ENCODE data around the gene MATK.
A peak's percentile ranks its signal among the peaks of the same experiment; 100 is the strongest.

The MATK gene

DNA sequence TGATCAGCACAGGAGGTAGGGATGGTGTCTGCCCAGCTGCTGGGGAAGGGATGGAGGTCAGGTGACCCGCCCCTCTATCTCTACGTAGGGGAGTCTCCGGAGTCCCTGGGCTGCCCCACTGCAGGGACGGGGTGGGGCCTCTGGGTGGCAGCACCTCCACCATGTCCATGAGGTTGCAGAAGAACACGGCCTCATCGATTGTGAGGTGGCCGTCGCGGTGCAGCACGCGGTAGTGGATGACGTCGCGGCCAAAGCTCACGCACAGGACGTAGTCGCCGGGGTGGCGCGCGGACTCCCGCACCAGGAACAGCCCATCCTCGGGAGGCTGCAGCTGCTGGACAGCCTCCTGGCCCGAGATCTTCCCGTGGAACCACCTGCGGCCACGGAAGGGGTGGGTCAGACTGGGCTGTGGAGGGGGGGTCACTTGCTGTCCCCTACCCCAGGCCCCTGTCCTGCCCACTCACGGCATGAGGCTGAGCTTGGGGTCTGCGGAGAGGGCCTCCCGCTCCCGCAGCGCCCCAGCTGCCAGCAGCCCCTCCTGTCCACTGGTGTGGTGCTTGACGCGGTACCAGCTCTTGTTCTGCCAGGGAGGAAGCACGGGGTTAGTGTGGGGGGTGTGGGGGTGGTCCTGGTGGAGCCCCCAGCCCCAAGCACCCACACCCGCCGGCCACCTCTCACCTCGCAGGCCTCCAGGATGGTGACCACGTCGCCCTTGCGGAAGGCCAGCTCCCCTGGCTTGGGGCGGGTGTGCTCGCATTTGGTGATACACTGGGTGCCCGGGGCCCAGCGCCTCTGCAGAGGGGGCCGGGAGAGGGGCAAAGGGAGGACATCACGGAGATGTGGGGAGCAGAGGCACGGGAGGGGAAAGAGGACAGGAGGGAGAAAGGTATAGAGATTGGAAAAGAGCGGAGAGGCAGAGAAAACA is 2.3 kb downstream of the MATK start:
- Histone ChIP-seq H3K4me3 (ENCODE audit: low read depth, low read length) (peak overlapping the region; percentile 2), H3K9me3 (ENCODE audit: control insufficient read depth, insufficient read depth, low read length) (peaks cover 12% of the 10 kb centered on the region), H3K36me3 (ENCODE audit: control insufficient read depth, insufficient read depth, low read length) (peaks cover 9% of the 10 kb centered on the region), H3K4me1 (ENCODE audit: control insufficient read depth, insufficient read depth, low read length) (no peaks in the 10 kb centered on the region), H3K27me3 (ENCODE audit: control insufficient read depth, insufficient read depth, low read length) (peaks cover 6% of the 10 kb centered on the region), H3K9ac (ENCODE audit: low read depth, low read length) (no peak overlapping the region)

DNA sequence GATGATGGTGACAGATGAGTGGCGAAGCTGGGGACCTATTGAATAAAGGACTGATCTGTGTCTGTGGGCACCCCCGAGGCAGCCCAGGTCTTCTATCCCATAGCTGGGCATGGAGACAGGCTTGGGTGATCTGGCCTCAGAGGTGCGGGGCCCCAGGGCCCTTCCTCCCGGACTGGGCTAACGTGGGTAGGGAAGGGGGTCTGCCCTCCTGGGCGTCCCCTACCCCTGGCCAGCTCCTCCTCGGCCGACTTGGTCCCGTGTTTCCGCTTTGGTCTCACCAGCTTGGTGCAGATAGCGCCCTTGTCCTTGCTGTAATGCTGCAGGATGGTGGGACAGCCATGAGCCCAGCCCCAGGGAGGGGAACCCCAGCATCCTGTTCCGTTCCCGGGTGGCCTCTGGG is 3.3 kb downstream of the MATK start:
- Histone ChIP-seq H3K4me3 (ENCODE audit: low read depth, low read length) (no peak overlapping the region), H3K36me3 (ENCODE audit: control insufficient read depth, insufficient read depth, low read length) (peaks cover 9% of the 10 kb centered on the region), H3K4me1 (ENCODE audit: control insufficient read depth, insufficient read depth, low read length) (no peaks in the 10 kb centered on the region), H3K27me3 (ENCODE audit: control insufficient read depth, insufficient read depth, low read length) (peaks cover 6% of the 10 kb centered on the region), H3K9me3 (ENCODE audit: control insufficient read depth, insufficient read depth, low read length) (peaks cover 12% of the 10 kb centered on the region), H3K9ac (ENCODE audit: low read depth, low read length) (no peak overlapping the region)

DNA sequence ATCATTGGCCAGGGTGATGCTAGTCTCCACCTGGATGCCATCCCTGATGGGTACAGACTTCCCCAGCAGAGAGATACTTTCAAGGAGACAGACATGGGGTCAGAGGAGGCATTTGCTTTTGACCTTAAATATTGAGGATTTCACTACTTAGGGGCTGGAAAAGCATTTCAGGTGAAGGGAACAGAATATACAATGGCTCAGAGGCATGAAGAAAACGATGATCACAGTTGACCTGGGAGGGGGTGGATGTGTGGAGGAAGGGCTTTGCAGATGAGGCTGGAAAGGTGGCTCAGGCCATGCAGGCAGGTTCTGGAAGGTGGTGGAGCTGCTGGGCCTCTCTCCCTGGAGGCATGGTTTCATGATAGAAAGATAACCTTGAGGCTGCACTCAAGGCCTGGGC is 3.9 kb downstream of the MATK start:
- Histone ChIP-seq H3K9me3 (ENCODE audit: control insufficient read depth, insufficient read depth, low read length) (peaks cover 12% of the 10 kb centered on the region), H3K9ac (ENCODE audit: low read depth, low read length) (no peak overlapping the region), H3K4me3 (ENCODE audit: low read depth, low read length) (no peak overlapping the region), H3K4me1 (ENCODE audit: control insufficient read depth, insufficient read depth, low read length) (no peaks in the 10 kb centered on the region), H3K36me3 (ENCODE audit: control insufficient read depth, insufficient read depth, low read length) (peaks cover 9% of the 10 kb centered on the region), H3K27me3 (ENCODE audit: control insufficient read depth, insufficient read depth, low read length) (peaks cover 6% of the 10 kb centered on the region)

GRCh38 chr19:3781603-3782002 is 4.6 kb downstream of the MATK start:
- no peak overlapping the region for H3K4me3 ChIP-seq (ENCODE audit: low read depth, low read length)
- peaks cover 12% of the 10 kb centered on the region for H3K9me3 ChIP-seq (ENCODE audit: control insufficient read depth, insufficient read depth, low read length)
- H3K27me3 ChIP-seq (ENCODE audit: control insufficient read depth, insufficient read depth, low read length) = peaks cover 5% of the 10 kb centered on the region
- H3K9ac ChIP-seq (ENCODE audit: low read depth, low read length) = no peak overlapping the region
- H3K36me3 ChIP-seq (ENCODE audit: control insufficient read depth, insufficient read depth, low read length) = peaks cover 9% of the 10 kb centered on the region
- H3K4me1 ChIP-seq (ENCODE audit: control insufficient read depth, insufficient read depth, low read length) = no peaks in the 10 kb centered on the region

DNA sequence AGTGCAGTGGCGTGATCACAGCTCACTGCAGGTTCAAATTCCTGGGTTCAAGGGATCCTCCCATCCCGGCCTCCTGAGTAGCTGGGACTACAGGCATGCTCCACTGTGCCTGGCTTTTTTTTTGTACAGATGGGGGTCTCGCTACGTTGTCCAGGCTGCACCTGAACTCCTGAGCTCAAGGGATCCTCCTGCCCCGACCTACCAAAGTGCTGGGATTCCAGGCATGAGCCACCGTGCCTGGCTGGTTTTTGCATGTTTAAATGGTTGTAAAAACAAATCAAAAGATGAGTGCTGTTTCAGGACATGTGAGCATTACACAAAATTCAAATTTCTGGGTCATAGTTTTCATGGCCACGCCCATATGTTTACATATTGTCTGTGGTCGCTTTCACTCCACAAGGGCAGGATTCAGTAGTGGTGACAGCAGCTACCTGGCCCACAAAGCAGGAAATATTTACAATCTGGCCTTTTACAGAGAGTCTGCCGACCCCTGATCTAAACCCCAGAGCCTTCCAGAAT is 5.3 kb downstream of the MATK start:
- H3K9ac ChIP-seq (ENCODE audit: low read depth, low read length) = no peak overlapping the region
- no peak overlapping the region for H3K4me3 ChIP-seq (ENCODE audit: low read depth, low read length)
- peaks cover 12% of the 10 kb centered on the region for H3K9me3 ChIP-seq (ENCODE audit: control insufficient read depth, insufficient read depth, low read length)
- no peaks in the 10 kb centered on the region for H3K4me1 ChIP-seq (ENCODE audit: control insufficient read depth, insufficient read depth, low read length)
- peaks cover 3% of the 10 kb centered on the region for H3K27me3 ChIP-seq (ENCODE audit: control insufficient read depth, insufficient read depth, low read length)
- H3K36me3 ChIP-seq (ENCODE audit: control insufficient read depth, insufficient read depth, low read length) = peaks cover 9% of the 10 kb centered on the region

DNA sequence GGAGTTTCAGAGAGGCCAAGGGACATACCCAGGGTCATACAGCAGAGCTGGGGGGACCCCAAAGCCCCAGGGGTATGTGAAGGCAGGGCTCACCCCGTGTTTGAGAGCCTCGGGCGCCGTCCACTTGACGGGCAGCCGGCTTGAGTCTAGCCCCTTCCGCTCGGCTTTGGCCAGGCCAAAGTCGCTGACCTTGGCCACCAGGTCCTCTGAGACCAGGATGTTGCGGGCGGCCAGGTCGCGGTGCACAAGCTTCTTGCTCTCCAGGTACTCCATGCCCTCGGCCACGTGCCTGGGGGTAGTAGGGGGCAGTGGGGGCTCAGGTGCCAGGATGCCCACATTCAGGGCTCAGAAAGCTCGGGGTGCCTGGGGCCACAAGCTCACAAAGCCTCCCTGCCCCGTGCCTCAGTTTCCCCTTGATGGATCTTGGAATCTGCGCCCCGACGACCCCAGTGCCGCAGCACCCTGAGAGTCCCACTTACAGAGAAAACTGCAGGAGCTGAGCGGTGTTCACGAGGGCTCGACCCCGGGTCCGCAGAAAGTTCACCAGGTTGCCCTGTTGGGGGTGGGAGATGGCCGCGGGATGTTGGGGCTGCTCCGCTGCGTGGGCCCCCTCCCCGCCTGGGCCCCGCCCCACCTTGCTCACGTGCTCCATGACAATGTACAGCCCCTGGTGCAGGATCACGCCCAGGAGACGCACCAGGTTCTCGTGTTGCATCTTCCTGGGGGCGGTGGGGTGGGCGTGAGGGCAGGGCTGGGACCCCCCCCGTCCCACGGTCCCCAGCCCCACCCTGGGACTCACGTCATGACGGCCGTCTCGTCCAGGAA is 7.1 kb downstream of the MATK start:
- H3K4me3 ChIP-seq (ENCODE audit: low read depth, low read length) = no peak overlapping the region
- no peaks in the 10 kb centered on the region for H3K4me1 ChIP-seq (ENCODE audit: control insufficient read depth, insufficient read depth, low read length)
- H3K9ac ChIP-seq (ENCODE audit: low read depth, low read length) = no peak overlapping the region
- H3K9me3 ChIP-seq (ENCODE audit: control insufficient read depth, insufficient read depth, low read length) = peaks cover 12% of the 10 kb centered on the region
- no peaks in the 10 kb centered on the region for H3K27me3 ChIP-seq (ENCODE audit: control insufficient read depth, insufficient read depth, low read length)
- H3K36me3 ChIP-seq (ENCODE audit: control insufficient read depth, insufficient read depth, low read length) = peaks cover 9% of the 10 kb centered on the region

DNA sequence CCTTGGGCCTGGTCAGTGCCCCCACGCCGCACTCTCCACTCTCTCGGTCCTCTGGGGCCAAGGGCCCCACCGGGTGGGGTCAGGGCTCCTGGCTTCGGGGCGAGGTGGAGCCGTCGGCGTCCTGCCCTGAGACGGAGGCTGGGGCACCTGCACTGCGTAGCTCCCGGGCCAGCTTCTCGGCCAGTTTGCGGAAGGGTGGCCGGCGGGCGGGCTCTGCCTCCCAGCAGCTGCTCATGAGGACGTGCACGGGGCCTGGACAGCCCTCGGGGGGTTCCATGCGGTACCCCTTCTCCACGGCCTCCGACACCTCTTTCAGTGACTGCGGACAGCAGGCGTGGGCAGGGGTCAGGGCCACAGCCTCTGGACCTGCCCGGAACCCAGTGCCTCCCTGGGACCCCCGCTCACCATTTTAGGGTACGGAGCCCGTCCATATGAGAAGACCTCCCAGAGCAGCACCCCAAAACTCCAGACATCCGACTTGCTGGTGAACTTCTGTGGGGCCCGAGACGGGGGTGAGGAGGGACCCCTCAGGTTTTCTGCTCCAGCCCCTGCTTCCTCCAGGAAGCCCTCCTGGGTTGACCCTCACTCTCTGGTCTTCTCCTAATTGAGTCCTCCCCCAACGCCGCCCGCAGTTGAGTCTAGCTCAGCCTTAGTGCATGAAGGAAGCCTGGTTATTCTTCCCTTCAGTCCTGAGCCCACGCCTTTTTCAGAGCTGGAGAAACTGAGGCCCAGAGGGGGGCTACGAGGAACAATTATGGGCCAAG is 7.9 kb downstream of the MATK start:
- Histone ChIP-seq H3K27me3 (ENCODE audit: control insufficient read depth, insufficient read depth, low read length) (no peaks in the 10 kb centered on the region), H3K4me1 (ENCODE audit: control insufficient read depth, insufficient read depth, low read length) (no peaks in the 10 kb centered on the region), H3K36me3 (ENCODE audit: control insufficient read depth, insufficient read depth, low read length) (peaks cover 9% of the 10 kb centered on the region)

DNA sequence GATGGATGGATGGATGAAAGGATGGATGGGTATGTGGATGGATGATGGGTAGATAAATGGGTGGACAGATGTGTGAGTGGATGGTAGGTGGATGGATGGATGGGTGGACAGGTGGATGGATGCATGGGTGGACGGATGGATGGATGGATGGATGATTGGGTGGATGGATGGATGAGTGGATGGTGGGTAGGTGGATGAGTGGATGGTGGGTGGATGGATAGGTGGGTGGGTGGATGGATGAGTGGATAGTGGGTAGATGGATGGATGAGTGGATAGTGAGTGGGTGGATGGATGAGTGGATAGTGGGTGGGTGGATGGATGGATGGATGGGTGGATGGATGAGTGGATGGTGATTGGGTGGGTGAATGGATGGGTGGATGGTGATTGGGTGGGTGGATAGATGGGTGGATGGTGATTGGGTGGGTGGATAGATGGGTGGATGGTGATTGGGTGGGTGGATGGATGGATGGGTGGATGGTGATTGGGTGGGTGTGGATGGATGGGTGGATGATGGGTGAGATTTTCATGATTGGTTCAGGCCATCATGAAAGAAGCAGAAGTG is 9.6 kb downstream of the MATK start:
- Histone ChIP-seq H3K36me3 (ENCODE audit: control insufficient read depth, insufficient read depth, low read length) (peaks cover 4% of the 10 kb centered on the region), H3K27me3 (ENCODE audit: control insufficient read depth, insufficient read depth, low read length) (no peaks in the 10 kb centered on the region)

More for the DNA sequence above, 7.9 kb downstream of the MATK start:
- no peak overlapping the region for H3K9ac ChIP-seq (ENCODE audit: low read depth, low read length)
- H3K4me3 ChIP-seq (ENCODE audit: low read depth, low read length) = no peak overlapping the region
- H3K9me3 ChIP-seq (ENCODE audit: control insufficient read depth, insufficient read depth, low read length) = peaks cover 12% of the 10 kb centered on the region

GRCh38 chr19:3775831-3776230 is 10.3 kb downstream of the MATK start:
- Histone ChIP-seq H3K36me3 (ENCODE audit: control insufficient read depth, insufficient read depth, low read length) (peaks cover 2% of the 10 kb centered on the region), H3K9me3 (ENCODE audit: control insufficient read depth, insufficient read depth, low read length) (no peaks in the 10 kb centered on the region), H3K4me1 (ENCODE audit: control insufficient read depth, insufficient read depth, low read length) (no peaks in the 10 kb centered on the region), H3K9ac (ENCODE audit: low read depth, low read length) (no peak overlapping the region), H3K27me3 (ENCODE audit: control insufficient read depth, insufficient read depth, low read length) (no peaks in the 10 kb centered on the region), H3K4me3 (ENCODE audit: low read depth, low read length) (no peak overlapping the region)

More for the DNA sequence above, 9.6 kb downstream of the MATK start:
- Histone ChIP-seq H3K4me3 (ENCODE audit: low read depth, low read length) (no peak overlapping the region), H3K9me3 (ENCODE audit: control insufficient read depth, insufficient read depth, low read length) (peaks cover 3% of the 10 kb centered on the region), H3K4me1 (ENCODE audit: control insufficient read depth, insufficient read depth, low read length) (no peaks in the 10 kb centered on the region), H3K9ac (ENCODE audit: low read depth, low read length) (no peak overlapping the region)

DNA sequence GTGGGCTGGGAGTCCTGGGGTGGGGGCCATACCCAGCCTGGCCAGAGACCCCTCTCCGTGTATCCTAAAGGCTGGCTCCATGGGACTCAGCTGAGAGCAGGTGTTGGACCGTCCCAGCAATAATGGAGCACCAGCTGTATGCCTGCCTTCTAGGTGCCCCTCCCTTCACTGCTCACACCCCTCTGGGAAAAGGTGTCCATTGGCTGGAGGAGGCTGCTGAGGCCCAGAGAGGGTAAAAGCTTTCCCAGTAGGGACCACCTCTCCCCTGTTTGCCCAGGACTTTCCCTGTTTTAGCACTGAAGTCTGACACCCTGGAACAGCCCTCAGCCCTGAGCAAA is 10.8 kb downstream of the MATK start:
- Histone ChIP-seq H3K9ac (ENCODE audit: low read depth, low read length) (no peak overlapping the region), H3K9me3 (ENCODE audit: control insufficient read depth, insufficient read depth, low read length) (no peaks in the 10 kb centered on the region), H3K27me3 (ENCODE audit: control insufficient read depth, insufficient read depth, low read length) (no peaks in the 10 kb centered on the region)

More for the DNA sequence above, 10.8 kb downstream of the MATK start:
- H3K36me3 ChIP-seq (ENCODE audit: control insufficient read depth, insufficient read depth, low read length) = no peaks in the 10 kb centered on the region
- H3K4me1 ChIP-seq (ENCODE audit: control insufficient read depth, insufficient read depth, low read length) = no peaks in the 10 kb centered on the region
- H3K4me3 ChIP-seq (ENCODE audit: low read depth, low read length) = no peak overlapping the region

Measured in iPS-15b (cell line).